Lower leg skin (tissue), 4 donors: ENCODE data around the gene NPIPA7. TPM values are rescaled to one million over a fixed set of nuclear protein-coding genes. Genes with fewer than 3 reads are reported as not detected.
"Not testable (repeated sequence)": the region's sequence is repeated elsewhere in the genome, so short reads cannot be mapped to it uniquely, and the experiment has no call there.

Source experiments
- DNase-seq, 2 donors: peaks; one replicate each; pipeline ENCODE4 v3.0.0-alpha.2; 2019; ENCODE audit warnings: low spot score in 2 of 2
- H3K4me3 ChIP-seq: fragments of 200-600 bp; sonication (generic); 2 replicates; pipeline ENCODE4 v1.5.1; 2017; ENCODE audit warnings: mild to moderate bottlenecking, low read depth; ENCODE audit not compliant: poor library complexity, severe bottlenecking
- WGBS, 2 donors: methylation state at CpG; one replicate each; pipeline ENCODE4 v1.1.5; 2018; 5-methylcytosine and 5-hydroxymethylcytosine counted together
- intact Hi-C: fragments of 100-400 bp; cut with DNase I; formaldehyde crosslinking; loops from one replicate; pipeline ENCODE4 v1.15.0; 2023; ENCODE audit warnings: low total_unique reads
- total RNA-seq, 4 donors: library from RNA; depleted of rRNA; stranded (reverse); fragments of >200 nt; gene quantifications; one replicate each; pipeline ENCODE4 v1.1.0, GENCODE V29; 2016

NPIPA7 gene
- 1 to 10 TPM; 1.4 to 6.9 (median 6.3) TPM for total RNA-seq

DNA sequence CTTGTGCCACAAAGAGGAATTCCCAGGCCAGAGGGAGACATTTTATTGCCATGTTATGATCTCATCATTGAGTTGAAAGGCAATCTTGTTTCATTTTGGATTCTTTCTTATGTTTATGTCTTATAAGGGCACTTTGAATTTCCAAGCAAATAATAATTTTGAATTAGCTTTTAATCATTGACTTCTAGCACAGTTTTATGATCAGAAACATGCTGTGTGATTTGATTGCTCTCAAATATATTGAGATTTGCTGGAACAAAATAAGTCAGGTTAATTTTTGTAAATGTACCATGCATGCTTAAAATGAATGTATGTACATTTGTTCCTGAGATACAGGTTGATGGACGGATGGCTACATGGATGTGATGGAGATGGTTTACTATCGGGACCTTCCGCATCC, at the start of gene NPIPA7:
NPIPA7 (plus strand) TSS at position 301 of the 400 bp plus-strand sequence. CDS start 105 bp downstream, outside the sequence.
- WGBS, 2 donors, result no CpG with 5 or more reads among the region's 3 CpGs
- intact Hi-C loops, H3K4me3 ChIP-seq, DNase-seq: not testable (repeated sequence)

- DNase-seq, result peak in 1 of 2 donors; percentile 65
- WGBS, 2 donors, result 96% methylated on average over 9 of the region's 23 CpGs; no CpG with 5 or more reads in 1 of the 2 donors
These were observed 47.5 kb upstream of the NPIPA7 start for GRCh38 chr16:16331466-16331865.

DNA sequence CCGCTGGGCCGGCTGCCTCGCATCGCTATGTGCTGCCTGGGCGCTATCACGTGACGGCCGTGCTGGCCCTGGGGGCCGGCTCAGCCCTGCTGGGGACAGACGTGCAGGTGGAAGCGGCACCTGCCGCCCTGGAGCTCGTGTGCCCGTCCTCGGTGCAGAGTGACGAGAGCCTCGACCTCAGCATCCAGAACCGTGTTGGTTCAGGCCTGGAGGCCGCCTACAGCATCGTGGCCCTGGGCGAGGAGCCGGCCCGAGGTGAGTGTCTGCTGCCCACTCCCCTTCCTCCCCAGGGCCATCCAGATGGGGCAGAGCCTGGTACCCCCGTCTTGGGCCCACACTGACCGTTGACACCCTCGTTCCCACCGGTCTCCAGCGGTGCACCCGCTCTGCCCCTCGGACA, 21.4 kb upstream of the NPIPA7 start:
- peak in 1 of 2 donors; percentile 28 for DNase-seq
- no CpG with 5 or more reads among the region's 30 CpGs for whole genome bisulfite sequencing, 2 donors
- H3K4me3 ChIP-seq, intact Hi-C loops: not testable (repeated sequence)

More at GRCh38 chr16:16331466-16331865, 47.5 kb upstream of the NPIPA7 start:
- H3K4me3 ChIP-seq, intact Hi-C loops: not testable (repeated sequence)

DNA sequence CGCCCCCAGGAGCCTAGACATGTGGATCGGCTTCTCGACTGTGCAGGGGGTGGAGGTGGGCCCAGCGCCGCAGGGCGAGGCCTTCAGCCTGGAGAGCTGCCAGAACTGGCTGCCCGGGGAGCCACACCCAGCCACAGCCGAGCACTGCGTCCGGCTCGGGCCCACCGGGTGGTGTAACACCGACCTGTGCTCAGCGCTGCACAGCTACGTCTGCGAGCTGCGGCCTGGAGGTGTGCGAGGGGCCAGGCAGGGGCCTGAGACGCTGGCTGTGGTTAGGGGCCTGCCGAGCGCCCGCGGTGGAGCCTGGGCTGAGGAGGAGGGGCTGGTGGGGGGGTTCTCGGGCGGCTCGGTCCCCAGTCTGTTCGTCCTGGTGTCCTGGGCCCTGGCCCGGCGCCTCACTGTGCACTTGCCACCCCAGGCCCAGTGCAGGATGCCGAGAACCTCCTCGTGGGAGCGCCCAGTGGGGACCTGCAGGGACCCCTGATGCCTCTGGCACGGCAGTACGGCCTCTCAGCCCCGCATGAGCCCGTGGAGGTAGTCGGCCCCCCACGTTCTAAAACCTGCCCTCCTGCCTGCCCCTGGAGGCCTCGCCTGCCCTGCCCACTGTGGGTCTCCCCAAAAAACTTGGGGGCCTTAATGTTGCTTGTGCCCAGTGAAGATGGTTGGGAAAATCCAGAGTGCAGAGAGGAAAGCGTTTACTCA, 20.2 kb upstream of the NPIPA7 start:
- H3K4me3 ChIP-seq, DNase-seq, intact Hi-C loops: not testable (repeated sequence)
- 89% methylated on average over 9 of the region's 40 CpGs; no CpG with 5 or more reads in 1 of the 2 donors for WGBS, 2 donors

DNA sequence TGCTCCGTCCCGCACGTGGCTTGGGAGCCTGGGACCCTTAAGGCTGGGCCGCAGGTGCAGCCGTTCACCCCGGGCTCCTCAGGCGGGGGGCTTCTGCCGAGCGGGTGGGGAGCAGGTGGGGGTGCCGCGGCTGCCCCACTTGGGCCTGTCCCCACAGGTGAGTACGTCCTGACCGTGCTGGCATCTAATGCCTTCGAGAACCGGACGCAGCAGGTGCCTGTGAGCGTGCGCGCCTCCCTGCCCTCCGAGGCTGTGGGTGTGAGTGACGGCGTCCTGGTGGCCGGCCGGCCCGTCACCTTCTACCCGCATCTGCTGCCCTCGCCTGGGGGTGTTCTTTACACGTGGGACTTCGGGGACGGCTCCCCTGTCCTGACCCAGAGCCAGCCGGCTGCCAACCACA, 15.3 kb upstream of the NPIPA7 start:
- no CpG with 5 or more reads among the region's 31 CpGs for WGBS, 2 donors
- H3K4me3 ChIP-seq, intact Hi-C loops: not testable (repeated sequence)
- peak in 1 of 2 donors; percentile 64 for DNase-seq

GRCh38 chr16:16364100-16364499, 14.8 kb upstream of the NPIPA7 start:
- no CpG with 5 or more reads among the region's 39 CpGs for WGBS, 2 donors
- intact Hi-C loops, H3K4me3 ChIP-seq, DNase-seq: not testable (repeated sequence)

DNA sequence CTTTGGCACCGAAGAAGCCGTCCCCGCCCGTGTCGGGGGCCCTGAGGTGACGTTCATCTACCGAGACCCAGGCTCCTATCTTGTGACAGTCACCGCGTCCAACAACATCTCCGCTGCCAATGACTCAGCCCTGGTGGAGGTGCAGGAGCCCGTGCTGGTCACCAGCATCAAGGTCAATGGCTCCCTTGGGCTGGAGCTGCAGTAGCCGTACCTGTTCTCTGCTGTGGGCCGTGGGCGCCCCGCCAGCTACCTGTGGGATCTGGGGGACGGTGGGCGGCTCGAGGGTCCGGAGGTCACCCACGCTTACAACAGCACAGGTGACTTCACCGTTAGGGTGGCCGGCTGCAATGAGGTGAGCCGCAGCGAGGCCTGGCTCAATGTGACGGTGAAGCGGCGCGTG, 14.2 kb upstream of the NPIPA7 start:
- no CpG with 5 or more reads among the region's 28 CpGs for WGBS, 2 donors
- H3K4me3 ChIP-seq, result not testable (repeated sequence)

GRCh38 chr16:16365319-16365718, 13.6 kb upstream of the NPIPA7 start:
- intact Hi-C loops, H3K4me3 ChIP-seq: not testable (repeated sequence)
- DNase-seq, result peak in 1 of 2 donors; percentile 80
- 93 to 94% methylated on average over 11 to 17 of the region's 21 CpGs for WGBS, 2 donors

More for the DNA sequence above, 14.2 kb upstream of the NPIPA7 start:
- intact Hi-C loops, DNase-seq: not testable (repeated sequence)

DNA sequence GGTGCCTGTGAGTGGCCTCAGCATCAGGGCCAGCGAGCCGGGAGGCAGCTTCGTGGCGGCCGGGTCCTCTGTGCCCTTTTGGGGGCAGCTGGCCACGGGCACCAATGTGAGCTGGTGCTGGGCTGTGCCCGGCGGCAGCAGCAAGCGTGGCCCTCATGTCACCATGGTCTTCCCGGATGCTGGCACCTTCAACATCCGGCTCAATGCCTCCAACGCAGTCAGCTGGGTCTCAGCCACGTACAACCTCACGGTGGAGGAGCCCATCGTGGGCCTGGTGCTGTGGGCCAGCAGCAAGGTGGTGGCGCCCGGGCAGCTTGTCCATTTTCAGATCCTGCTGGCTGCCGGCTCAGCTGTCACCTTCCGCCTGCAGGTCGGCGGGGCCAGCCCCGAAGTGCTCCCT, 13.1 kb upstream of the NPIPA7 start:
- H3K4me3 ChIP-seq, intact Hi-C loops: not testable (repeated sequence)
- whole genome bisulfite sequencing, 2 donors, result no CpG with 5 or more reads among the region's 22 CpGs
- peak in 1 of 2 donors; percentile 21 for DNase-seq

DNA sequence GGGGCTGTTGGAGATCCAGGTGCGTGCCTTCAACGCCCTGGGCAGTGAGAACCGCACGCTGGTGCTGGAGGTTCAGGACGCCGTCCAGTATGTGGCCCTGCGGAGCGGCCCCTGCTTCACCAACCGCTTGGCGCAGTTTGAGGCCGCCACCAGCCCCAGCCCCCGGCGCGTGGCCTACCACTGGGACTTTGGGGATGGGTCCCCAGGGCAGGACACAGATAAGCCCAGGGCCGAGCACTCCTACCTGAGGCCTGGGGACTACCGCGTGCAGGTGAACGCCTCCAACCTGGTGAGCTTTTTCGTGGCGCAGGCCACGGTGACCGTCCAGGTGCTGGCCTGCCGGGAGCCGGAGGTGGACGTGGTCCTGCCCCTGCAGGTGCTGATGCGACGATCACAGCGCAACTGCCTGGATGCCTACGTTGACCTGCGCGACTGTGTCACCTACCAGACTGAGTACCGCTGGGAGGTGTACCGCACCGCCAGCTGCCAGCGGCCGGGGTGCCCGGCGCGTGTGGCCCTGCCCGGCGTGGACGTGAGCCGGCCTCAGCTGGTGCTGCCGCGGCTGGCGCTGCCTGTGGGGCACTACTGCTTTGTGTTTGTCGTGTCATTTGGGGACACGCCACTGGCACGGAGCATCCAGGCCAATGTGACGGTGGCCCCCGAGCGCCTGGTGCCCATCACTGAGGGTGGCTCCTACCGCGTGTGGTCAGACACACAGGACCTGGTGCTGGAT, 12.2 kb upstream of the NPIPA7 start:
- WGBS, 2 donors, result 96% methylated on average over 13 to 21 of the region's 54 CpGs
- intact Hi-C loops, H3K4me3 ChIP-seq: not testable (repeated sequence)
- peak in 1 of 2 donors; percentile 84 for DNase-seq

DNA sequence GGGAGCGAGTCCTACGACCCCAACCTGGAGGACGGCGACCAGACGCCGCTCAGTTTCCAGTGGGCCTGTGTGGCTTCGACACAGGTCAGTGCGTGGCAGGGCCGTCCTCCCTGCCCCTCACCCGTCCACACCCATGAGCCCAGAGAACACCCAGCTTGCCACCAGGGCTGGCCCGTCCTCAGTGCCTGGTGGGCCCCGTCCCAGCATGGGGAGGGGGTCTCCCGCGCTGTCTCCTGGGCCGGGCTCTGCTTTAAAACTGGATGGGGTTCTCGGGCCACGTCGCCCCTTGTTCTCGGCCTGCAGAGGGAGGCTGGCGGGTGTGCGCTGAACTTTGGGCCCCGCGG, 11.7 kb upstream of the NPIPA7 start:
- DNase-seq, H3K4me3 ChIP-seq, intact Hi-C loops: not testable (repeated sequence)
- WGBS, 2 donors, result no CpG with 5 or more reads among the region's 23 CpGs

DNA sequence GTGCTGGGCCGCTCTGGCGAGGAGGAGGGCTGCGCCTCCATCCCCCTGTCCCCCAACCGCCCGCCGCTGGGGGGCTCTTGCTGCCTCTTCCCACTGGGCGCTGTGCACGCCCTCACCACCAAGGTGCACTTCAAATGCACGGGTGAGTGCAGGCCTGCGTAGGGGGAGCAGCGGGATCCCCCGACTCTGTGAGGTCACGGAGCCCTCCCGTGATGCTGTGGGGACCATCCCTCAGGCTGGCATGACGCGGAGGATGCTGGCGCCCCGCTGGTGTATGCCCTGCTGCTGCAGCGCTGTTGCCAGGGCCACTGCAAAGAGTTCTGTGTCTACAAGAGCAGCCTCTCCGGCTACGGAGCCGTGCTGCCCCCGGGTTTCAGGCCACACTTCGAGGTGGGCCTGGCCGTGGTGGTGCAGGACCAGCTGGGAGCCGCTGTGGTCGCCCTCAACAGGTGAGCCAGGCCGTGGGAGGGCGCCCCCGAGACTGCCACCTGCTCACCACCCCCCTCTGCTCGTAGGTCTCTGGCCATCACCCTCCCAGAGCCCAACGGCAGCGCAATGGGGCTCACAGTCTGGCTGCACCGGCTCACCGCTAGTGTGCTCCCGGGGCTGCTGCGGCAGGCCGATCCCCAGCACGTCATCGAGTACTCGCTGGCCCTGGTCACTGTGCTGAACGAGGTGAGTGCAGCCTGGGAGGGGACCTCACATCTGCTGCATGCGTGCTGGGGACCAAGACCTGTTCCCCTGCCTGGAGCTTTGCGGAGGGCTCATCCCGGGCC, 9.7 kb upstream of the NPIPA7 start:
- intact Hi-C loops, result not testable (repeated sequence)
- peak in 1 of 2 donors; percentile 67 for DNase-seq
- WGBS, 2 donors, result 53 to 70% methylated on average over 11 to 15 of the region's 45 CpGs

DNA sequence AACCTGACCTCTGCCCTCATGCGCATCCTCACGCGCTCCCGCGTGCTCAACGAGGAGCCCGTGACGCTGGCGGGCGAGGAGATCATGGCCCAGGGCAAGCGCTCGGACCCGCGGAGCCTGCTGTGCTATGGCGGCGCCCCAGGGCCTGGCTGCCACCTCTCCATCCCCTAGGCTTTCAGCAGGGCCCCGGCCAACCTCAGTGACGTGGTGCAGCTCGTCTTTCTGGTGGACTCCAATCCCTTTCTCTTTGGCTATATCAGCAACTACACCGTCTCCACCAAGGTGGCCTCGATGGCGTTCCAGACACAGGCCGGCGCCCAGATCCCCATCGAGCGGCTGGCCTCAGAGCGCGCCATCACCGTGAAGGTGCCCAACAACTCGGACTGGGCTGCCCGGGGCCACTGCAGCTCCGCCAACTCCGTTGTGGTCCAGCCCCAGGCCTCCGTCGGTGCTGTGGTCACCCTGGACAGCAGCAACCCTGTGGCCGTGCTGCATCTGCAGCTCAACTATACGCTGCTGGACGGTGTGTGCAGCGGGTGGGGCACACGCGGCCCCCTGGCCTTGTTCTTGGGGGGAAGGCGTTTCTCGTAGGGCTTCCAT, 7.7 kb upstream of the NPIPA7 start:
- DNase-seq, result peak in 1 of 2 donors; percentile 6
- whole genome bisulfite sequencing, 2 donors, result 79 to 85% methylated on average over 9 to 13 of the region's 43 CpGs
- intact Hi-C loops, H3K4me3 ChIP-seq: not testable (repeated sequence)

More for the DNA sequence above, 9.7 kb upstream of the NPIPA7 start:
- H3K4me3 ChIP-seq, result not testable (repeated sequence)

- intact Hi-C loops, DNase-seq, H3K4me3 ChIP-seq: not testable (repeated sequence)
- WGBS, 2 donors, result no CpG with 5 or more reads among the region's 25 CpGs
These were observed 4.7 kb upstream of the NPIPA7 start for GRCh38 chr16:16374192-16374591.
